ENCODE results near the gene CEMIP2.

Gene CEMIP2

DNA sequence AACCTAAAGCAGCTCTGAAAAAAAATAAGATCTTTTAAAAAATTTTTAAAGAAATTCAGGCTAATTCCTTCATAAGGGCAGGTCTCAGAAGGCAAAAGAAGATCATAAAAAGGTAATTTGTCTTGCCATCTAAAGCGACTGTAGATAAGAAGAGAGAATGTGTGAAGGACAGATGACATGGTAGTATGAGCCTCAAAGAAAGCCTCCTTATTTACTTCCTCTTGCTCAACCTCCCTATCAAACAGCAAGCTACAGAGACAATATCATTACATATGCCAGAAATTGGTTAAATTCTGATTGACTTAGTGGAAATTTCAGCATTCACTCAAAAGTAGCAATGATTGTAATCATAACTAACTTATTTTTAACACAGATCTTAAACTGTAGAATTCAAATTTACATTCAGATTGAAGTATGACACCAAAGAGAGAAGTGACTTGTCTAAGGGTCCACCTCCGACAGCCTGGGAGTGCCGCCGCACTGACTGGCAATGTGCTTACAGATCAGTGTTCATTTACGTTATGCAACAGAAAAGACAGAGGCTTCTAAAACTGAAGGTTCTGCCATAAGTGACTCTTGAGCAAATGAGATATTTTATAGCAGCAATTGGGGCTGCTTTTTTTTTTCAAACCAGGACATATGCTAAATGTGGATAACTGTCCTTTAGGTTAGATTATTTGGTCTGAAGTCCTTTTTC is 132.0 kb downstream of the CEMIP2 start:
- no peak for TF ChIP-seq CTCF (IDR thresholded peaks at IDR 0.05)

- TF ChIP-seq CTCF (IDR thresholded peaks at IDR 0.05) = no peak
These were observed 133.6 kb downstream of the CEMIP2 start for GRCh38 chr9:71634752-71635151.
